ENCODE results near the gene SSBP2.

GRCh38 chr5:81609810-81610375 is 141.0 kb downstream of the SSBP2 start:
- TF ChIP-seq CTCF (IDR thresholded peaks at IDR 0.05), result no peak
- no peak for TF ChIP-seq POLR2A (IDR thresholded peaks at IDR 0.05)

All from thyroid gland (tissue), 4 donors.